ENCODE measurements around the gene FAM200B. TPM values are rescaled to one million over a fixed set of nuclear protein-coding genes. Genes with fewer than 3 reads are reported as not detected.
"Not testable (repeated sequence)": the region's sequence is repeated elsewhere in the genome, so short reads cannot be mapped to it uniquely, and the experiment has no call there.

FAM200B gene
- polyA plus RNA-seq, 10 donors = 27.3 to 37.1 (median 31.4) TPM

DNA sequence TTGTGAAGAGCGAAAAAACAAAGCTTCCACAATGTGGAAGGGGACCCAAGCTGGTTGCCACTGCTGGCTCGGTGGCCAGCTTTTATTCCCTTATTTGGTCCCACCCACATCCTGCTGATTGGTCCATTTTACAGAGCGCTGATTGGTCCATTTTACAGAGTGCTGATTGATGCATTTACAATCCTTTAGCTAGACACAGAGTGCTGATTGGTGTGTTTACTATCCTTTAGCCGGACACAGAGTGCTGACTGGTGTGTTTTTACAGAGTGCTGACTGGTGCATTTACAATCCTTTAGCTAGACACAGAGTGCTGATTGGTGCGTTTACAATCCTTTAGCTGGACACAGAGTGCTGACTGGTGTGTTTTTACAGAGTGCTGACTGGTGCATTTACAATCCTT lies 51.4 kb downstream of the FAM200B start:
- not testable (repeated sequence) for DNase-seq

DNA sequence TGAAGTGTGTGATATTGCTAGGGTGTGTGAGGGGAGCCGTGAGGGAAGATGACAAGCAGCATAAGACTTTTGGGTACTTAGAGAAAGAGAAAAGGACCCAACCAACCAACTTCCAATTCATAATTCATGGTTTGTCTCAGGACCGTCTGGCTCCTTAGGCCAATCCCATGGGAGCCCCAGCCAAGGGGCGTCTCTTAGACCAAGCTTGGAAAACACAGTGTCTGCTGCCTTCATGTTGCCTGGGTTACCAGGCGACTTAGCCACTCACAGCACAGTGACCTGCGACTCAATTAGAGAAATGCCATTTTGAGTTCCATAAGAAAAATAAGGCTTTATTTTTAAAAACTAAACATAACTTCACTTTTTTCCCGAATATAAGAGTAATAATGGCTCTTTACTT lies 53.9 kb downstream of the FAM200B start:
- DNase-seq = no peak

DNA sequence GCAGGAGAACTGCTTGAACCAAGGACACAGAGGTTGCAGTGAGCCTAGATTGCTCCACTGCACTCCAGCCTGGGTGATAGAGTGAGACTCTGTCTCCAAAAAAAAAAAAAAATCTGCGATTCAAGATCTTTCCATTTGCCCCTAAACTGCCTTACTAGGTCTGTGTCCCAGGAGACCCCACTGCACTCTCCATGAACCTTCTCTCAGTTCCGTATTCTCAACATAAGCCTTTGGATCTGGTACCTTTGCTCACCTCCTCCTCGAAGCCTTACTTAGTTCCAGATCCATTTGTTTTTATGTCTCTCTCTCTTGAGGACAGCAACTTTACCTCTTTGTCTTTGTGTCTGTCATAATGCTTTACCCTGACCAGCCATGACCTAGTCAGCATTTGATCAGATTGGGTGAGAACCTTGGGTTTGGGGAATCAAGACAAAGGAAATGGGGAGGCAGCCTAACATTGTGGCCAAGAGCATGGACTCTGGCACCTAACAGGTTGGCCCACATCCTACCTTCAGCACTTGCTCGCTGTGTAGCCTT lies 55.0 kb downstream of the FAM200B start:
- DNase-seq = no peak

DNA sequence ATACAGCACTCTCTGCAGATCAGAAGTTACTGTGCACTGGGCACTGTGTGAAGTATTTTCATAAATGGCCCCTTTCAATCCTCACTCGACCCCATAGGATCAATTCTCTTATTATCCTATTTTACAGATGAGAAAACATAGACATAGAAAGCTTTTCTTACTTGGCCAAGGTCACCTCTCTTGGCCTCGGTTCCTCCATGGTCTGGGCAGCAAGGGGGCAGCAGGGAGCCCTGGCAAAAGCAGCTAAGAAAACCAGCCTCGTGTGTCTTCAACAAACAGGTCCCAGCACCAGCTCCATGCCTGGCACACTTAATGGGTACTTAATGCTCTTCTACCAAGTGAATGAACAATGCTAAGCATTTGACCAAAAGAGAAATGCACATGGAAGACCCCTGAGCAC lies 55.6 kb downstream of the FAM200B start:
- no peak for DNase-seq

DNA sequence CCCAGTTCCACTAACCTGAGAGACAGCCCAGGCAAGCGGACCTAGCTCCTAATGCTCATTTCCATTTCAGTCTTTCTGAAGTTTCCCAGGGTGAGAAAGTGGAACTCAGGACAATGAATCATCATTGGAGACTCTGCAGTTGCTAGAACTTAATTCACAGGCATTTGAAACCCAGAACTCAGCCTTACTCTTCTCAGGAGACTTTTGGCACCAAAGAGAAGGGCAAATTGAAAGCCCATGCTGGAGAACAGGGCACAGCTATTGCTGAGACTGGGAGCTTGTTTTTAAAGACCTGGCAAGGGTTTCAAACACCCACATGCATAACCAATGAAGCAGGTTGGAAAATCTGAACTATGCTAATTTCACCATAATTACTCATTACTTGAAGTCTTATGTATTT lies 57.2 kb downstream of the FAM200B start:
- no peak for DNase-seq

Other genes with a start within 250 kb of the FAM200B start
- 10 to 100 TPM; 11.1 to 25.3 (median 14.5) TPM for gene CC2D2A, start 211.9 kb upstream of the FAM200B start, polyA plus RNA-seq (ENCODE audit: insufficient read length in 10 of 10)
- 10 to 100 TPM; 62.5 to 91.4 (median 73.1) TPM for gene FBXL5, start 26.5 kb upstream of the FAM200B start, polyA plus RNA-seq (ENCODE audit: insufficient read length in 10 of 10)
- gene BST1, start 21.2 kb downstream of the FAM200B start, polyA plus RNA-seq (ENCODE audit: insufficient read length in 10 of 10) = 1 to 10 TPM; 3.0 to 6.5 (median 4.4) TPM
- 1 to 10 TPM in 7 of 10 donors, under 1 TPM in 3; 0.53 to 2.1 (median 1.1) TPM for gene CD38, start 96.5 kb downstream of the FAM200B start, polyA plus RNA-seq (ENCODE audit: insufficient read length in 10 of 10)

Measured in muscle of back (tissue), 11 donors.